Common myeloid progenitor, CD34-positive (primary cell): ENCODE measurements around the gene USH2A.

ENCODE experiments used
- CTCF ChIA-PET: fragments of 350-600 bp; sonication (Branson Sonifier 250); formaldehyde crosslinking; loops from one replicate; lab custom pipeline; 2021; ENCODE audit warnings: antibody characterized with exemption; lab: Charles Lee
- POLR2A ChIA-PET: fragments of 350-600 bp; sonication (Branson Sonifier 250); formaldehyde crosslinking; loops from one replicate; lab custom pipeline; 2021; ENCODE audit warnings: antibody characterized with exemption; lab: Charles Lee
- DNase-seq, 3 donors: peaks; one replicate each; pipeline versions ENCODE4 v3.0.0 to v3.0.0-alpha.2; 2013
- H3K27ac ChIP-seq, 2 experiments: 1 replicate in 1 of 2; 2 replicates in 1 of 2; pipeline ENCODE4 v1.7.0; 2013; ENCODE audit warnings: inconsistent platforms in 2 of 2, low read length in 2 of 2, mild to moderate bottlenecking in 2 of 2, low read depth in 1 of 2, moderate library complexity in 1 of 2; ENCODE audit not compliant: severe bottlenecking in 2 of 2, insufficient read depth in 1 of 2, poor library complexity in 1 of 2
- H3K27me3 ChIP-seq, 5 experiments: replicated peaks in 2 of 5; 1 replicate in 3 of 5; 2 replicates in 2 of 5; pipeline versions ENCODE4 v1.6.1 to v1.7.0; 2013; ENCODE audit warnings: low read length in 4 of 5, mild to moderate bottlenecking in 2 of 5, moderate library complexity in 2 of 5, inconsistent platforms in 1 of 5; ENCODE audit not compliant: insufficient read depth in 5 of 5, control insufficient read depth in 4 of 5
- H3K36me3 ChIP-seq, 4 experiments: 1 replicate in 2 of 4; 2 replicates in 2 of 4; pipeline versions ENCODE4 v1.6.1 to v1.7.0; 2013; ENCODE audit warnings: low read length in 3 of 4, control low read depth in 1 of 4, mild to moderate bottlenecking in 1 of 4; ENCODE audit not compliant: control insufficient read depth in 4 of 4, insufficient read depth in 4 of 4
- H3K4me1 ChIP-seq, 4 experiments: 1 replicate in 3 of 4; 2 replicates in 1 of 4; pipeline versions ENCODE4 v1.6.1 to v1.7.1; 2013; ENCODE audit warnings: low read length in 3 of 4, mild to moderate bottlenecking in 3 of 4, control low read depth in 1 of 4, inconsistent platforms in 1 of 4, moderate library complexity in 1 of 4; ENCODE audit not compliant: control insufficient read depth in 4 of 4, insufficient read depth in 4 of 4; ENCODE audit errors: control extremely low read depth in 1 of 4
- H3K4me3 ChIP-seq, 7 experiments: 1 replicate in 4 of 7; 2 replicates in 3 of 7; pipeline versions ENCODE4 v1.5.1 to v1.7.0; 2013; ENCODE audit warnings: mild to moderate bottlenecking in 7 of 7, low read length in 6 of 7, moderate library complexity in 6 of 7, inconsistent platforms in 2 of 7, low read depth in 2 of 7, control low read depth in 1 of 7; ENCODE audit not compliant: insufficient read depth in 4 of 7, control insufficient read depth in 1 of 7; ENCODE audit errors: extremely low read depth in 1 of 7
- H3K9me3 ChIP-seq, 5 experiments: 1 replicate in 4 of 5; 2 replicates in 1 of 5; pipeline versions ENCODE4 v1.6.1 to v1.7.1; 2013; ENCODE audit warnings: low read length in 4 of 5, mild to moderate bottlenecking in 2 of 5, inconsistent platforms in 1 of 5, low read depth in 1 of 5, moderate library complexity in 1 of 5; ENCODE audit not compliant: control insufficient read depth in 4 of 5, insufficient read depth in 2 of 5; ENCODE audit errors: control extremely low read depth in 1 of 5
- WGBS: methylation state at CpG from one replicate; pipeline ENCODE4 v1.1.5; 2013; ENCODE audit not compliant: insufficient coverage; 5-methylcytosine and 5-hydroxymethylcytosine counted together

The USH2A gene

DNA sequence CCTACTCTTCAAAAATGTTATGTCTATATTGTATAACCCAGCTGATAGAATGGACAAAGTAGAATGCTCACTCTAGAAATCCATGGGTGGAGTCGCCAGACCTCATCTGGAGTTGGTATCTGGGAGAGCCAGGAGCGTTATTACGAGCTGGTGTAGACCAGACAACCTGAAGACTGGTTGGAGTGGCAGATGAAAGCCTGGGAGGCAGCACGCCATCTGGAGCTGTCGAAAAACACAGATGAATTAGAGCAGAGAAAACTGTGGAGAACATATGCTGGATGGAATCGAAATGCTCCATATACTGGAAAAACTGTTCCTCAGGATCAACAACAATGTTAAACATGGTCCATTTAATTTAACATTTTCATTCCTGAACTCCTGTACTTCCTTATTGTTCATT, 522.6 kb downstream of the USH2A start:
- POLR2A ChIA-PET: no interaction called here
- 91% methylated on average over 6 of the region's 6 CpGs for WGBS
- DNase-seq: no peak

DNA sequence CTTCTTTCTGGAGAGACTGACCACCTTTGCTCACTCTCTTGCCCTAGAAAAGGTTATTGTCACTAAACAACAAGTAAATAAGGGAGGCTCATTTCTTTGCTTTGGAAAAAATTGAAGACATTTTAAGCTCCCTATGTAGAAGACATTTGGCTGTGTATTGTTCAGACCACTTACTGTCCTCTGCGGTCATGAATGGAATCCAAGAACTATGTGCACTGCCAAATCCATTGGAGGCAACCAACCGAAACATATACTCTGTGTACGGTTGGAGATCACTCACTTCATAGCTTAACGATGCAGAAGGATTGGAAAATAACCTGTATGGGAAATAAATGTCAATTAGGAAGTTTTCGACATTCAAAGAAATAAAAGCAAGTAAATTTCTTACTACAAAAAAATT, 523.3 kb downstream of the USH2A start:
- ChIA-PET CTCF (no interaction called here), POLR2A (no interaction called here)
- Histone ChIP-seq H3K27ac (no peak overlapping the region), H3K4me3 (no peak overlapping the region), H3K9me3 (no peaks in the 10 kb centered on the region), H3K27me3 (no peaks in the 10 kb centered on the region), H3K36me3 (no peaks in the 10 kb centered on the region), H3K4me1 (peaks cover 0 to 10% (median 0%) of the 10 kb centered on the region in 4 experiments)
- DNase-seq: no peak
- 94% methylated on average over 4 of the region's 5 CpGs for WGBS

More for the DNA sequence above, 522.6 kb downstream of the USH2A start:
- no peaks in the 10 kb centered on the region for H3K9me3 ChIP-seq
- peaks cover 0 to 2% (median 0%) of the 10 kb centered on the region in 4 experiments for H3K4me1 ChIP-seq
- no peak overlapping the region for H3K27ac ChIP-seq
- H3K4me3 ChIP-seq: no peak overlapping the region
- no peaks in the 10 kb centered on the region for H3K27me3 ChIP-seq
- CTCF ChIA-PET: no interaction called here
- no peaks in the 10 kb centered on the region for H3K36me3 ChIP-seq

DNA sequence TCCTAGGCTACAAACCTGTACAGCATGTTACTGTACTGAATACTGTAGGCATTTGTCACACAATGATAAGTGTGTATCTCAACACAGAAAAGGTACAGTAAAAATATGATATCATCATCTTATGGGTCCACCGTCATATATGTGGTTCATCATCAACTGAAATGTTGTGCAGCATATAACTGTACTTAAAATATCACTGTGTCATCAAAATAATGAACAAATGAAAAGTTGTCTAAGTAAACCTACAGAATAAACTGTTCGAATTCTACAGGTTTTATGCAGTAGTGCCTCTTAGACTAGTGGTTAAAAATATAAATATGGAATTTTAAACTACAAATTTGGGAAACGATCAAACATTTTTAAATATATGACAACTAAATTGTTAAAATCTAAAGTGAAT, 527.4 kb downstream of the USH2A start:
- Histone ChIP-seq H3K36me3 (no peaks in the 10 kb centered on the region), H3K27me3 (peaks cover 0 to 2% (median 0%) of the 10 kb centered on the region in 5 experiments), H3K4me3 (no peak overlapping the region), H3K4me1 (peaks cover 0 to 18% (median 0%) of the 10 kb centered on the region in 4 experiments), H3K9me3 (no peaks in the 10 kb centered on the region), H3K27ac (no peak overlapping the region)
- no peak for DNase-seq
- ChIA-PET CTCF (no interaction called here), POLR2A (no interaction called here)
- no CpG with 5 or more reads among the region's 3 CpGs for WGBS

- POLR2A ChIA-PET: no interaction called here
- Histone ChIP-seq H3K4me3 (no peak overlapping the region), H3K36me3 (no peaks in the 10 kb centered on the region), H3K27ac (no peak overlapping the region), H3K9me3 (no peaks in the 10 kb centered on the region), H3K4me1 (peaks cover 0 to 18% (median 0%) of the 10 kb centered on the region in 4 experiments), H3K27me3 (peaks cover 0 to 2% (median 0%) of the 10 kb centered on the region in 5 experiments)
- CTCF ChIA-PET: no interaction called here
- peak; percentile 10 to 55 (median 41) for DNase-seq
- no CpG with 5 or more reads among the region's 2 CpGs for WGBS
These were observed 528.0 kb downstream of the USH2A start for GRCh38 chr1:215895276-215895675.

DNA sequence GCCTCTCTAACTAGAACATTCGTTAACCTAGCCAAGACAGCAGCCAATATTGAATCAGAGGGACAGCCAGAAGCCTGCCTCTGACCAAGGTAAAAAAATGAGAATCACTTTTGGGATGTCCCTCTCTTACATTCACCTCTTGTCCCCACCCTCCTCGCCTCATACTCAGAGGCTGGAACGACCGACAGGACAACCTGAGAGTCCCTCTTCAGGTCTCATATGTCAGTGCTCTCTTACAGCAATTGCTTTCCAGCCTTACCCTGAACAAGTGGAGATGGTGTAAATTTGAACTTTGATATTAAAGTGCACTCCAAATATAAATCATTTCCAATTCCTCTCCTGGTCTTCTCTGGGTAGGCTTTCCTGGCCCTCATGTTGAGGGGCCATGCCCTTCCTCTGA, 528.6 kb downstream of the USH2A start:
- 29% methylated on average over 2 of the region's 4 CpGs for WGBS
- H3K27me3 ChIP-seq: peaks cover 0 to 2% (median 0%) of the 10 kb centered on the region in 5 experiments
- CTCF ChIA-PET: no interaction called here
- DNase-seq: no peak
- peaks cover 0 to 18% (median 0%) of the 10 kb centered on the region in 4 experiments for H3K4me1 ChIP-seq
- peak overlapping the region in 1 of 7 experiments; percentile 10 for H3K4me3 ChIP-seq
- POLR2A ChIA-PET: no interaction called here
- H3K9me3 ChIP-seq: no peaks in the 10 kb centered on the region
- no peak overlapping the region for H3K27ac ChIP-seq
- H3K36me3 ChIP-seq: no peaks in the 10 kb centered on the region

- POLR2A ChIA-PET: no interaction called here
- no peak overlapping the region for H3K27ac ChIP-seq
- H3K4me1 ChIP-seq: peaks cover 0 to 18% (median 0%) of the 10 kb centered on the region in 4 experiments
- 100% methylated on average over 3 of the region's 7 CpGs for WGBS
- peaks cover 0 to 5% (median 0%) of the 10 kb centered on the region in 5 experiments for H3K27me3 ChIP-seq
- peak in 1 of 3 donors; percentile 1 for DNase-seq
- no peaks in the 10 kb centered on the region for H3K9me3 ChIP-seq
- no peaks in the 10 kb centered on the region for H3K36me3 ChIP-seq
- H3K4me3 ChIP-seq: no peak overlapping the region
- CTCF ChIA-PET: no interaction called here
These were observed 531.8 kb downstream of the USH2A start for GRCh38 chr1:215891266-215892057.

- H3K27me3 ChIP-seq: peaks cover 0 to 5% (median 0%) of the 10 kb centered on the region in 5 experiments
- no peaks in the 10 kb centered on the region for H3K36me3 ChIP-seq
- WGBS: no CpG with 5 or more reads among the region's 3 CpGs
- peaks cover 0 to 13% (median 0%) of the 10 kb centered on the region in 4 experiments for H3K4me1 ChIP-seq
- no peak overlapping the region for H3K4me3 ChIP-seq
- POLR2A ChIA-PET: no interaction called here
- H3K27ac ChIP-seq: no peak overlapping the region
- H3K9me3 ChIP-seq: no peaks in the 10 kb centered on the region
- no peak for DNase-seq
- CTCF ChIA-PET: no interaction called here
These were observed 532.8 kb downstream of the USH2A start for GRCh38 chr1:215890438-215890837.
